K562 (cell line): ENCODE measurements around the gene IMPG2. TPM values are rescaled to one million over a fixed set of nuclear protein-coding genes. Genes with fewer than 3 reads are reported as not detected.

Experiments used
- ATAC-seq: fragments of 200-7000 bp; cut with Tn5 transposase; 3 replicates; pipeline ENCODE4 v1.9.1; 2020; ENCODE audit warnings: moderate library complexity
- BruUV-seq: library from RNA; stranded (reverse); fragments of 400-500 nt; replicated peaks from 2 replicates; lab custom pipeline; 2021; lab: Mats Ljungman, UMichigan
- CTCF ChIA-PET: fragments of 300-600 bp; formaldehyde crosslinking; extraction: SDS; loops from one replicate; lab custom pipeline; 2021; ENCODE audit warnings: low intra/inter-chr PET ratio; lab: Yijun Ruan, JAX
- POLR2A ChIA-PET: fragments of 300-600, 350-650 bp; sonication (Branson Sonifier 250); formaldehyde crosslinking; extraction: SDS; loops from one replicate; lab custom pipeline; 2021; ENCODE audit warnings: antibody characterized with exemption, inconsistent platforms; lab: Yijun Ruan, JAX
- DNase-seq, 4 experiments: peaks; one replicate each; pipeline versions ENCODE4 v3.0.0 to v3.0.0-alpha.2; 2011 to 2018; ENCODE audit warnings: low spot score in 3 of 4, mixed read lengths in 3 of 4; ENCODE audit errors: extremely low read depth in 1 of 4
- FAIRE-seq: peaks from 2 replicates; lab custom pipeline; 2011; peaks lifted over from hg19 to GRCh38; lab: Jason Lieb, UNC
- H2AFZ ChIP-seq: 2 replicates; pipeline ENCODE4 v1.6.0; 2011; ENCODE audit warnings: low read depth, low read length, control low read depth, inconsistent platforms
- H3K27ac ChIP-seq: fragments of 200-600 bp; 3 replicates; pipeline ENCODE4 v1.8.0; 2011; ENCODE audit warnings: low read depth, mild to moderate bottlenecking, control low read depth, inconsistent platforms, low read length, moderate library complexity, mixed read lengths; ENCODE audit errors: extremely low read depth
- H3K27me3 ChIP-seq, 2 experiments: fragments of 300-600 bp in 1 of 2; 2 replicates in 1 of 2; 3 replicates in 1 of 2; pipeline versions ENCODE4 v1.6.0 to v1.8.0; 2011; ENCODE audit warnings: inconsistent platforms in 2 of 2, low read length in 2 of 2, mild to moderate bottlenecking in 1 of 2, mixed read lengths in 1 of 2, moderate library complexity in 1 of 2; ENCODE audit not compliant: control insufficient read depth in 2 of 2, insufficient read depth in 2 of 2
- H3K36me3 ChIP-seq: fragments of 300-600 bp; 3 replicates; pipeline ENCODE4 v1.8.0; 2011; ENCODE audit warnings: mild to moderate bottlenecking, low read length, inconsistent platforms; ENCODE audit not compliant: control insufficient read depth, insufficient read depth
- H3K4me1 ChIP-seq, 2 experiments: fragments of 200-600 bp in 1 of 2; replicated peaks in 1 of 2; 2 replicates in 1 of 2; 3 replicates in 1 of 2; pipeline versions ENCODE4 v1.5.1 to v1.8.0; 2011; ENCODE audit warnings: inconsistent platforms in 2 of 2, low read length in 2 of 2, mild to moderate bottlenecking in 1 of 2, mixed read lengths in 1 of 2, moderate library complexity in 1 of 2; ENCODE audit not compliant: control insufficient read depth in 2 of 2, insufficient read depth in 2 of 2
- H3K4me2 ChIP-seq: 2 replicates; pipeline ENCODE4 v1.6.1; 2011; ENCODE audit warnings: low read length, control low read depth, inconsistent platforms, mixed read lengths; ENCODE audit not compliant: insufficient read depth
- H3K4me3 ChIP-seq: fragments of 200-600 bp; sonication (generic), shearing (Covaris generic); 2 replicates; pipeline ENCODE4 v1.5.1; 2016; ENCODE audit warnings: control low read depth, inconsistent platforms
- H3K79me2 ChIP-seq: fragments of 200-600 bp; 3 replicates; pipeline ENCODE4 v1.8.0; 2011; ENCODE audit warnings: low read length, inconsistent platforms; ENCODE audit not compliant: control insufficient read depth, insufficient read depth
- H3K9ac ChIP-seq, 2 experiments: 2 replicates each; pipeline versions ENCODE4 v1.6.0 to v1.6.1; 2011; ENCODE audit warnings: low read depth in 2 of 2, low read length in 2 of 2, control low read depth in 1 of 2, inconsistent platforms in 1 of 2, mild to moderate bottlenecking in 1 of 2, mixed read lengths in 1 of 2; ENCODE audit not compliant: insufficient read depth in 1 of 2
- H3K9me1 ChIP-seq: one replicate; pipeline ENCODE4 v1.6.0; 2011; ENCODE audit warnings: inconsistent platforms, mild to moderate bottlenecking, low read length, moderate library complexity; ENCODE audit not compliant: control insufficient read depth, insufficient read depth
- H3K9me3 ChIP-seq: replicated peaks from 2 replicates; pipeline ENCODE4 v1.5.1; 2011; ENCODE audit warnings: low read depth, low read length, inconsistent platforms; ENCODE audit not compliant: control insufficient read depth, insufficient read depth
- H4K20me1 ChIP-seq: replicated peaks from 2 replicates; pipeline ENCODE4 v1.6.1; 2011; ENCODE audit warnings: low read length, inconsistent platforms, mixed read lengths; ENCODE audit not compliant: control insufficient read depth, insufficient read depth
- ADNP ChIP-seq: fragments of 200-800 bp; sonication (Bioruptor generic); IDR thresholded peaks from 2 replicates; pipeline ENCODE4 v1.6.1; 2016; ENCODE audit warnings: missing genetic modification characterization, missing compliant biosample characterization
- FOSL1 ChIP-seq: fragments of 200-800 bp; sonication (Bioruptor generic); conservative IDR thresholded peaks from 2 replicates; pipeline ENCODE4 v1.6.1; 2016; ENCODE audit warnings: missing genetic modification characterization, missing compliant biosample characterization
- HDAC6 ChIP-seq: IDR thresholded peaks from 2 replicates; pipeline ENCODE4 v1.6.1; 2012; ENCODE audit warnings: low read depth, mild to moderate bottlenecking, control low read depth, inconsistent platforms, low read length, moderate library complexity
- JUND ChIP-seq, 2 experiments: IDR thresholded peaks; 2 replicates in 1 of 2; 3 replicates in 1 of 2; pipeline ENCODE4 v1.6.1; 2011; ENCODE audit warnings: borderline replicate concordance in 2 of 2, low read depth in 2 of 2, low read length in 2 of 2, improper control_type of control experiment in 1 of 2, missing biosample characterization in 1 of 2, missing genetic modification characterization in 1 of 2, missing genetic modification reagents in 1 of 2
- SP1 ChIP-seq: sonication (generic); formaldehyde crosslinking; IDR thresholded peaks from 2 replicates; pipeline ENCODE4 v1.8.1; 2022; ENCODE audit warnings: mild to moderate bottlenecking, missing genetic modification reagents
- ZNF41 ChIP-seq: fragments of 250-450 bp; sonication (Bioruptor Pico); conservative IDR thresholded peaks from 2 replicates; pipeline ENCODE4 v1.4.0; 2020; ENCODE audit warnings: mild to moderate bottlenecking
- ZNF77 ChIP-seq: fragments of 250-450 bp; sonication (Bioruptor Pico); IDR thresholded peaks from 2 replicates; pipeline ENCODE4 v1.5.0; 2020
- WGBS: fragments of 100-300 bp; shearing (Covaris generic); methylation state at CpG from one replicate; pipeline ENCODE4 v1.1.6; 2016; ENCODE audit warnings: low coverage, mixed read lengths; ENCODE audit not compliant: insufficient coverage; ENCODE audit errors: missing lambda C conversion rate; 5-methylcytosine and 5-hydroxymethylcytosine counted together
- in situ Hi-C: fragments of 300-500 bp; cut with MboI; formaldehyde crosslinking; loops from 4 replicates; pipeline ENCODE4 v1.15.0; 2018; ENCODE audit warnings: inconsistent platforms, mixed read lengths
- intact Hi-C: fragments of 100-400 bp; cut with micrococcal nuclease; formaldehyde crosslinking; loops from 2 replicates; pipeline ENCODE4 v1.14.2; 2022
- polyA plus RNA-seq, 8 experiments: library from polyadenylated mRNA; depleted of rRNA in 4 of 8; stranded (reverse) in 5 of 8; unstranded in 3 of 8; fragments of >200 nt; fragmentation: Nextera tagmentation in 2 of 8; fragmentation: Illumina TruSeq in 1 of 8; extraction: Ambion mirVana in 2 of 8; extraction: Trizol in 1 of 8; gene quantifications; 2 replicates each; pipeline versions ENCODE4 v1.2.1 to v1.2.3, GENCODE V29; 2011 to 2014; ENCODE audit warnings: inconsistent platforms in 1 of 8, missing spikeins in 1 of 8
- total RNA-seq, 7 experiments: library from RNA; depleted of rRNA in 6 of 7; stranded (reverse); fragments of >200 nt in 6 of 7; fragmentation: Illumina TruSeq in 2 of 7; extraction: Trizol in 2 of 7; gene quantifications; 2 replicates each; pipeline versions ENCODE4 v1.2.1 to v1.2.3, GENCODE V29; 2011 to 2021; ENCODE audit warnings: low replicate concordance in 1 of 7
- TF ChIP-seq, protein P1 (sequence below), 2 experiments: fragments of 450-650 bp; IDR thresholded peaks; 2 replicates each; pipeline ENCODE4 v1.6.1; 2016; ENCODE audit warnings: mild to moderate bottlenecking in 2 of 2, borderline replicate concordance in 1 of 2, low read depth in 1 of 2, moderate library complexity in 1 of 2
- TF ChIP-seq, protein P2 (sequence below): fragments of 250-450 bp; sonication (Bioruptor Pico); IDR thresholded peaks from 2 replicates; pipeline ENCODE4 v1.5.0; 2021; ENCODE audit warnings: mild to moderate bottlenecking, borderline replicate concordance

IMPG2 gene
- total and polyA plus RNA-seq, 9 of the 15 experiments (the other 6 are each of a cell fraction or from before 2014, with no cell fraction given): 0.04 to 0.36 (median 0.09) TPM

DNA sequence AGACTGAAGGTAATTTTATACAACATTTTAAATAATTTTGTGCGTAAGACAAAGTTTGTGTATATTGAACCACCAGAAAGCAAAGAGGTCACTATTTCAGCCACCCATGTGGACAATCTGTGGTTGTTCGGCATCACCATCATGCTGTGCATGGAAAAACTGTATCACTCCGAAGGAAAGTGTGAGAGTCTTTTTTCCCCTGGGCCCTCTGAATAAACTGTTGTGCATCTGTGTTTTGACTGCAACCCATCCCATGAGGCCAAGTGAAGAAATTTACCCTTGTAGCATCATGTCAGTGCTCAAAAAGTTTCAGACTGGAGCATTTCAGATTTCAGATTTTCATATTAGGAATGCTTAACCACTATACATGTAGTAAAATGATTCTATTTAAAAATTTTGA, 85.3 kb downstream of the IMPG2 start:
- ChIA-PET POLR2A (no interaction called here), CTCF (no interaction called here)
- no peaks in the 10 kb centered on the region for H4K20me1 ChIP-seq
- no peaks in the 10 kb centered on the region for H3K9me1 ChIP-seq
- no peaks in the 10 kb centered on the region for H3K9me3 ChIP-seq
- intact Hi-C loops: no loop called here
- 28% methylated on average over 3 of the region's 3 CpGs for WGBS
- H3K36me3 ChIP-seq: no peaks in the 10 kb centered on the region
- H3K4me1 ChIP-seq: no peaks in the 10 kb centered on the region
- no peak overlapping the region for H3K27ac ChIP-seq
- no peak for DNase-seq
- H3K4me2 ChIP-seq: no peak overlapping the region
- in situ Hi-C loops: no loop called here
- no peaks in the 10 kb centered on the region for H3K79me2 ChIP-seq
- no peaks in the 10 kb centered on the region for H3K27me3 ChIP-seq
- no peak for FAIRE-seq
- ATAC-seq: no peak
- no peak overlapping the region for H3K9ac ChIP-seq
- H3K4me3 ChIP-seq: no peak overlapping the region
- no TSS peak for BruUV-seq
- no peak overlapping the region for H2AFZ ChIP-seq
- TF ChIP-seq, protein P1, sequence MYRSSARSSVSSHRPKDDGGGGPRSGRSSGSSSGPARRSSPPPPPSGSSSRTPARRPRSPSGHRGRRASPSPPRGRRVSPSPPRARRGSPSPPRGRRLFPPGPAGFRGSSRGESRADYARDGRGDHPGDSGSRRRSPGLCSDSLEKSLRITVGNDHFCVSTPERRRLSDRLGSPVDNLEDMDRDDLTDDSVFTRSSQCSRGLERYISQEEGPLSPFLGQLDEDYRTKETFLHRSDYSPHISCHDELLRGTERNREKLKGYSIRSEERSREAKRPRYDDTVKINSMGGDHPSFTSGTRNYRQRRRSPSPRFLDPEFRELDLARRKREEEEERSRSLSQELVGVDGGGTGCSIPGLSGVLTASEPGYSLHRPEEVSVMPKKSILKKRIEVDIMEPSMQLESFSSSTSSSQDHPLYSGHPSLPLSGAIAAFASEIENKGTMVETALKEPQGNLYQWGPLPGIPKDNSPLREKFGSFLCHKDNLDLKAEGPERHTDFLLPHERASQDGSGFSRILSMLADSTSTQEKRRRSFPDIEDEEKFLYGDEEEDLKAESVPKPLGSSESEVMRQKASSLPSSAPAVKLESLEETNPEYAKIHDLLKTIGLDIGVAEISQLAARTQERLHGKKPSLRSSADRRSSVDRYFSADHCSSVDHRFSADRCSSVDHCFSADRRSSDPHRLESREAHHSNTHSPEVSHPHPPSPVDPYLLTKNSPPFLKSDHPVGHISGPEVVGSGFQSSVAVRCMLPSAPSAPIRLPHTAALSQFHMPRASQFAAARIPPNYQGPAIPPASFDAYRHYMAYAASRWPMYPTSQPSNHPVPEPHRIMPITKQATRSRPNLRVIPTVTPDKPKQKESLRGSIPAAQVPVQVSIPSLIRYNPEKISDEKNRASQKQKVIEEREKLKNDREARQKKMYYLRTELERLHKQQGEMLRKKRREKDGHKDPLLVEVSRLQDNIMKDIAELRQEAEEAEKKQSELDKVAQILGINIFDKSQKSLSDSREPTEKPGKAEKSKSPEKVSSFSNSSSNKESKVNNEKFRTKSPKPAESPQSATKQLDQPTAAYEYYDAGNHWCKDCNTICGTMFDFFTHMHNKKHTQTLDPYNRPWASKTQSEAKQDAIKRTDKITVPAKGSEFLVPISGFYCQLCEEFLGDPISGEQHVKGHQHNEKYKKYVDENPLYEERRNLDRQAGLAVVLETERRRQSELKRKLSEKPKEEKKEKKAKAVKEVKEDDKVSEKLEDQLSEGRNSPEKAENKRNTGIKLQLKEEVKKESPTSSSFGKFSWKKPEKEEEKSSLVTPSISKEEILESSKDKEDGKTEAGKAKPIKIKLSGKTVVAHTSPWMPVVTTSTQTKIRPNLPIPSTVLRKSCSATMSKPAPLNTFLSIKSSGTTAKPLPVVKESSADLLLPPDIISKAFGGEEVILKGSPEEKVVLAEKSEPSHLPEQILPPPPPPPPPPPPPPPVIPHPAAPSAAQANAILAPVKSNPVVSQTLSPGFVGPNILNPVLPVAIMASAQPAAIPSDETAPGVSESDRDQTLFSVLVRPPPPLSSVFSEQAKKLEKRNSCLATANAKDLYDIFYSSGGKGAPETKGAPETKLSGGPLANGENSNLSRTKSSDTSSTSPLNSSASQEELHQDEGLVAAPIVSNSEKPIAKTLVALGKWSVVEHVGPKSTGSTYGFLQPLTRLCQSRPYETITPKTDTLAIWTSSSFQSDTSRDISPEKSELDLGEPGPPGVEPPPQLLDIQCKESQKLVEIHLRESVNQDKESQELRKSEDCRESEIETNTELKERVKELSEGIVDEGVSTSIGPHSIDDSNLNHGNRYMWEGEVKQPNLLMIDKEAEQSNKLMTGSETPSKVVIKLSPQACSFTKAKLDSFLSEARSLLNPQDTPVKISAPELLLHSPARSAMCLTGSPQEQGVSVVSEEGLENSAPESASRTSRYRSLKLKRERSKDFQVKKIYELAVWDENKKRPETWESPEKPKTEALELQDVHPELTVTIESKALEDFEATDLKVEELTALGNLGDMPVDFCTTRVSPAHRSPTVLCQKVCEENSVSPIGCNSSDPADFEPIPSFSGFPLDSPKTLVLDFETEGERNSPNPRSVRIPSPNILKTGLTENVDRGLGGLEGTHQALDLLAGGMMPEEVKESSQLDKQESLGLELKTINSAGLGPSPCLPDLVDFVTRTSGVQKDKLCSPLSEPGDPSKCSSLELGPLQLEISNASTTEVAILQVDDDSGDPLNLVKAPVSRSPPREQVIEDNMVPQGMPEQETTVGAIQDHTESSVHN (IDR thresholded peaks at IDR 0.05; ENCODE audit: borderline replicate concordance in 1 of 2, low read depth in 1 of 2): no peak
- TF ChIP-seq ADNP (tag) (no peak), SP1 (CRISPR knock-in tag) (no peak), ZNF41 (CRISPR knock-in tag) (no peak), ZNF77 (CRISPR knock-in tag) (no peak), HDAC6 (no peak), FOSL1 (tag) (no peak), JUND (IDR thresholded peaks at IDR 0.05; ENCODE audit: borderline replicate concordance, low read depth, low read length) (no peak), JUND (tag; IDR thresholded peaks at IDR 0.05; ENCODE audit: borderline replicate concordance, low read depth, low read length) (no peak)
- TF ChIP-seq, protein P2, sequence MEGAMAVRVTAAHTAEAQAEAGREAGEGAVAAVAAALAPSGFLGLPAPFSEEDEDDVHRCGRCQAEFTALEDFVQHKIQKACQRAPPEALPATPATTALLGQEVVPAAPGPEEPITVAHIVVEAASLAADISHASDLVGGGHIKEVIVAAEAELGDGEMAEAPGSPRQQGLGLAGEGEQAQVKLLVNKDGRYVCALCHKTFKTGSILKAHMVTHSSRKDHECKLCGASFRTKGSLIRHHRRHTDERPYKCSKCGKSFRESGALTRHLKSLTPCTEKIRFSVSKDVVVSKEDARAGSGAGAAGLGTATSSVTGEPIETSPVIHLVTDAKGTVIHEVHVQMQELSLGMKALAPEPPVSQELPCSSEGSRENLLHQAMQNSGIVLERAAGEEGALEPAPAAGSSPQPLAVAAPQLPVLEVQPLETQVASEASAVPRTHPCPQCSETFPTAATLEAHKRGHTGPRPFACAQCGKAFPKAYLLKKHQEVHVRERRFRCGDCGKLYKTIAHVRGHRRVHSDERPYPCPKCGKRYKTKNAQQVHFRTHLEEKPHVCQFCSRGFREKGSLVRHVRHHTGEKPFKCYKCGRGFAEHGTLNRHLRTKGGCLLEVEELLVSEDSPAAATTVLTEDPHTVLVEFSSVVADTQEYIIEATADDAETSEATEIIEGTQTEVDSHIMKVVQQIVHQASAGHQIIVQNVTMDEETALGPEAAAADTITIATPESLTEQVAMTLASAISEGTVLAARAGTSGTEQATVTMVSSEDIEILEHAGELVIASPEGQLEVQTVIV (CRISPR knock-in tag): no peak
